ACC112 (cell line): Measurements from ENCODE around the gene RASA1.
A peak's percentile ranks its signal among the peaks of the same experiment; 100 is the strongest.
"Not testable (repeated sequence)": the region's sequence is repeated elsewhere in the genome, so short reads cannot be mapped to it uniquely, and the experiment has no call there.

Source experiments
- H2AFZ ChIP-seq: fragments of 200-600 bp; sonication (generic); one replicate; pipeline ENCODE4 v1.6.0; 2017; ENCODE audit warnings: antibody characterized with exemption, low read length; ENCODE audit not compliant: unreplicated experiment
- H3K27ac ChIP-seq: fragments of 200-600 bp; sonication (generic); 2 replicates; pipeline ENCODE4 v1.5.1; 2014; ENCODE audit warnings: low read depth, mild to moderate bottlenecking, antibody characterized with exemption, low read length, moderate library complexity
- H3K27me3 ChIP-seq: fragments of 200-600 bp; sonication (generic); 2 replicates; pipeline ENCODE4 v1.6.1; 2014; ENCODE audit warnings: mild to moderate bottlenecking, antibody characterized with exemption, low read length, moderate library complexity, mixed read lengths; ENCODE audit not compliant: insufficient read depth
- H3K36me3 ChIP-seq: fragments of 200-600 bp; sonication (generic); 2 replicates; pipeline ENCODE4 v1.6.1; 2016; ENCODE audit warnings: mild to moderate bottlenecking, antibody characterized with exemption, low read length, moderate library complexity, mixed read lengths; ENCODE audit not compliant: insufficient read depth
- H3K4me1 ChIP-seq: fragments of 200-600 bp; sonication (generic); one replicate; pipeline ENCODE4 v1.6.1; 2016; ENCODE audit warnings: low read length, mixed read lengths; ENCODE audit not compliant: insufficient read depth, unreplicated experiment, control insufficient read depth
- H3K4me3 ChIP-seq: fragments of 200-600 bp; sonication (generic); 2 replicates; pipeline ENCODE4 v1.5.1; 2014; ENCODE audit warnings: mild to moderate bottlenecking, low read depth, low read length
- H3K79me2 ChIP-seq: fragments of 200-600 bp; sonication (generic); one replicate; pipeline ENCODE4 v1.6.0; 2016; ENCODE audit warnings: low read length; ENCODE audit not compliant: control insufficient read depth, unreplicated experiment, insufficient read depth

RASA1 gene

GRCh38 chr5:87282269-87282668 lies 14.6 kb downstream of the RASA1 start:
- Histone ChIP-seq H3K4me3 (no peak overlapping the region), H3K27me3 (no peaks in the 10 kb centered on the region), H3K27ac (no peak overlapping the region), H3K4me1 (peaks cover 7% of the 10 kb centered on the region), H2AFZ (no peak overlapping the region), H3K36me3 (peaks cover 4% of the 10 kb centered on the region; the same call in 1 of the 2 replicates), H3K79me2 (peaks cover 61% of the 10 kb centered on the region)

GRCh38 chr5:87287266-87287665 lies 19.6 kb downstream of the RASA1 start:
- Histone ChIP-seq H3K79me2 (peaks cover 58% of the 10 kb centered on the region), H3K36me3 (peaks cover 22% of the 10 kb centered on the region)
- not testable (repeated sequence) for H3K27me3 ChIP-seq, H3K27ac ChIP-seq, H3K4me1 ChIP-seq, H3K4me3 ChIP-seq, H2AFZ ChIP-seq

GRCh38 chr5:87298692-87299362 lies 31.1 kb downstream of the RASA1 start:
- no peaks in the 10 kb centered on the region for H3K27me3 ChIP-seq
- H3K36me3 ChIP-seq = 0 out of 2 replicates have a peak, but pooled peaks cover 4% of the 10 kb centered on the region
- H3K4me3 ChIP-seq = no peak overlapping the region
- H3K4me1 ChIP-seq = peaks cover 65% of the 10 kb centered on the region
- no peak overlapping the region for H3K27ac ChIP-seq
- no peak overlapping the region for H2AFZ ChIP-seq
- peaks cover 80% of the 10 kb centered on the region for H3K79me2 ChIP-seq

- Histone ChIP-seq H3K27me3 (no peaks in the 10 kb centered on the region), H3K79me2 (peaks cover 78% of the 10 kb centered on the region), H3K4me1 (peaks cover 65% of the 10 kb centered on the region), H3K27ac (peak overlapping the region; percentile 78), H3K36me3 (peaks cover 7% of the 10 kb centered on the region), H2AFZ (no peak overlapping the region), H3K4me3 (no peak overlapping the region)
Measured at GRCh38 chr5:87300176-87300575, 32.5 kb downstream of the RASA1 start.

GRCh38 chr5:87300744-87301143 lies 33.1 kb downstream of the RASA1 start:
- Histone ChIP-seq H3K27me3 (no peaks in the 10 kb centered on the region), H2AFZ (no peak overlapping the region), H3K4me3 (no peak overlapping the region), H3K79me2 (peaks cover 73% of the 10 kb centered on the region), H3K27ac (peak overlapping the region; percentile 78), H3K4me1 (peaks cover 63% of the 10 kb centered on the region), H3K36me3 (peaks cover 13% of the 10 kb centered on the region)

- Histone ChIP-seq H3K79me2 (peaks cover 70% of the 10 kb centered on the region), H2AFZ (no peak overlapping the region), H3K4me1 (peaks cover 53% of the 10 kb centered on the region), H3K36me3 (peaks cover 18% of the 10 kb centered on the region), H3K4me3 (no peak overlapping the region), H3K27ac (peak overlapping the region; percentile 78), H3K27me3 (no peaks in the 10 kb centered on the region)
Measured at GRCh38 chr5:87302061-87302460, 34.4 kb downstream of the RASA1 start.

- no peaks in the 10 kb centered on the region for H3K27me3 ChIP-seq
- H3K27ac ChIP-seq = no peak overlapping the region
- no peak overlapping the region for H2AFZ ChIP-seq
- H3K4me3 ChIP-seq = no peak overlapping the region
- H3K4me1 ChIP-seq = peaks cover 44% of the 10 kb centered on the region
- peaks cover 66% of the 10 kb centered on the region for H3K79me2 ChIP-seq
- peaks cover 18% of the 10 kb centered on the region for H3K36me3 ChIP-seq
Measured at GRCh38 chr5:87303324-87303723, 35.6 kb downstream of the RASA1 start.

- not testable (repeated sequence) for H3K27me3 ChIP-seq, H3K27ac ChIP-seq, H3K4me3 ChIP-seq, H2AFZ ChIP-seq
- Histone ChIP-seq H3K36me3 (peaks cover 18% of the 10 kb centered on the region), H3K4me1 (peaks cover 23% of the 10 kb centered on the region), H3K79me2 (peaks cover 59% of the 10 kb centered on the region)
Measured at GRCh38 chr5:87306090-87306489, 38.4 kb downstream of the RASA1 start.

GRCh38 chr5:87307796-87308423 lies 40.2 kb downstream of the RASA1 start:
- Histone ChIP-seq H3K27ac (no peak overlapping the region), H3K79me2 (peaks cover 61% of the 10 kb centered on the region), H3K27me3 (no peaks in the 10 kb centered on the region), H3K36me3 (peaks cover 15% of the 10 kb centered on the region), H3K4me1 (peaks cover 5% of the 10 kb centered on the region), H2AFZ (no peak overlapping the region), H3K4me3 (no peak overlapping the region)

- Histone ChIP-seq H3K79me2 (peaks cover 66% of the 10 kb centered on the region), H3K27me3 (no peaks in the 10 kb centered on the region), H3K4me3 (no peak overlapping the region), H2AFZ (no peak overlapping the region), H3K27ac (no peak overlapping the region), H3K36me3 (no peaks in the 10 kb centered on the region), H3K4me1 (no peaks in the 10 kb centered on the region)
Measured at GRCh38 chr5:87311405-87312279, 44.0 kb downstream of the RASA1 start.
